Lung microvascular endothelial cell (primary cell): ENCODE results near the gene ALPP. TPM values are rescaled to one million over a fixed set of nuclear protein-coding genes. Genes with fewer than 3 reads are reported as not detected.
"Not testable (repeated sequence)": the region's sequence is repeated elsewhere in the genome, so short reads cannot be mapped to it uniquely, and the experiment has no call there.

Experiments used
- DNase-seq, 2 donors: peaks; one replicate each; pipeline versions ENCODE4 v3.0.0 to v3.0.0-alpha.2; 2010; ENCODE audit warnings: low read depth in 2 of 2
- total RNA-seq: library from RNA; depleted of rRNA; stranded (reverse); fragments of >200 nt; gene quantifications from 2 replicates; pipeline ENCODE4 v1.2.1, GENCODE V29; 2014

Gene ALPP
- total RNA-seq, 1 donor from 2014 or later: not detected

GRCh38 chr2:232363784-232364615 is 14.6 kb upstream of the ALPP start:
- DNase-seq: peak in 1 of 2 donors; percentile 16

DNA sequence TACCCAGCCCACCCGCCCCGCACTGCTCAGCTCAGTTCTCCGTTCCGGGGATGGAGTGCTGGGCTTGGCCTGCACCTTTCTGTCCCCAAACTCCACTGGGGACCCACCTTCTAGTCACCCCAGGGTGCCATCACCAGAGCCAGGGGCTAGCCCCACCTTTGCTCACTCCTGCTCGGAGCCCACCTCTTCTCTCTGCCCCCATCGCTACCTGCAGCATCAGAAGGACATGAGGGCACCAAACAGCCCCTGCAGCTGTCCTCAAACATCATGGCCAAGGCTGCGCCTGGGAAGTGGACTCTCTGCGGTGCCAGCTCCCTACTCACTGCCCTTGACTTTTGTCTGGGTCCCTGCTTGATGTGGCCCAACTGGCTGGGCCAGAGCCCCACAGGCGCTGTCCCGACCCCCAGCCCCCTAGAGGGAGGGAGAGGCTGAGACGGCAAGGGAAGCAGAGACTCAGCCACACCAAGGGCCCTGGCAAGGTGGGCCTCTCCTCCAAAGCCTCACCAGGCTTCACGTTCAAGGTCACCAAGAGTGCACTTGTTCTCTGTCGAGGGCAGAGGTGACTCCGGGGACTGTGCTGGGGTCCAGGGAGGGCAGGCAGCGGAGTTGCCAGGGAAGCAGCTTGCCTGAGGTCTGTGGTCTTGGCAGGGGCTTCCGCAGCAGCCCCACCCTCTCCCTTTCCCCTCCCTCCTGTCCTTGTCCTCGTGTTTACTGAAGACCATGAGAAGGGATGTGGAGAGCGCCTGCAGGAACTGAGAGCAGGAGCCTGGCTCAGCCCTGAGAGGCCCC is 13.6 kb upstream of the ALPP start:
- DNase-seq: not testable (repeated sequence)

GRCh38 chr2:232365621-232366321 is 12.8 kb upstream of the ALPP start:
- DNase-seq: peak; percentile 46 to 58

DNA sequence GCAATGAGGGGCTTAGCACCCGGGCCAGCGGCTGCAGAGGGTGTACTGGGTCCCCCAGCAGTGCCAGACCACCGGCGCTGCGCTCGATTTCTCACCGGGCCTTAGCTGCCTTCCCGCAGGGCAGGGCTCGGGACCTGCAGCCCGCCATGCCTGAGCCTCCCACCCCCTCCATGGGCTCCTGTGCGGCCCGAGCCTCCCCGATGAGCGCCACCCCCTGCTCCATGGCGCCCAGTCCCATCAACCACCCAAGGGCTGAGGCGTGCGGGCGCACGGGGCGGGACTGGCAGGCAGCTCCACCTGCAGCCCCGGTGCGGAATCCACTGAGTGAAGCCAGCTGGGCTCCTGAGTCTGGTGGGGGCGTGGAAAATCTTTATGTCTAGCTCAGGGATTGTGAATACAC is 12.1 kb upstream of the ALPP start:
- not testable (repeated sequence) for DNase-seq

- DNase-seq: no peak
Observed at GRCh38 chr2:232367016-232367415, 11.5 kb upstream of the ALPP start.

GRCh38 chr2:232367591-232368233 is 10.8 kb upstream of the ALPP start:
- DNase-seq: peak in 1 of 2 donors; percentile 40

DNA sequence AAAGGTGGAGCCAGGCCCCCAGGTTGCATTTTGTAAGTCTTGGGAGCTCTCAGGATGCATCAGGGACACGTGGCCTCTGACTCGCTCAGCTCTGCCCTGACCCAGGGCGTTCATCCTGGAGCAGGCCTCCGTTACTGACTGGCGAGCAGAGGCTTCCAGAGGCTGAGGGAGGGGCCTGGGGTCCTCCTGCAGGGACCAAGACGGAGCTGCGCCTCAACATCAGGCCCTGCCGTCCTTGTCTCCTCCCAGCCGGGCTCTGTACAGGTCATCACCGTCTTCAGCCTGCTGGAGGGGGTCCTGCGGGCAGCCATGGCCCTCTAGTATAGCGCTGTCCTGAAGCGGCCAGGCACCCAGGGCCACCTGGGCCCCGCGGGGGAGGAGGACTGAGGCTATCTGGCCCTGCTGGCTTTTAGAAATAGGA is 10.2 kb upstream of the ALPP start:
- DNase-seq: no peak

GRCh38 chr2:232369126-232369951 is 9.2 kb upstream of the ALPP start:
- no peak for DNase-seq

GRCh38 chr2:232370007-232370406 is 8.5 kb upstream of the ALPP start:
- not testable (repeated sequence) for DNase-seq

GRCh38 chr2:232372231-232373208 is 6.0 kb upstream of the ALPP start:
- no peak for DNase-seq

GRCh38 chr2:232374356-232374755 is 4.2 kb upstream of the ALPP start:
- DNase-seq: no peak

GRCh38 chr2:232375164-232375563 is 3.4 kb upstream of the ALPP start:
- no peak for DNase-seq

DNA sequence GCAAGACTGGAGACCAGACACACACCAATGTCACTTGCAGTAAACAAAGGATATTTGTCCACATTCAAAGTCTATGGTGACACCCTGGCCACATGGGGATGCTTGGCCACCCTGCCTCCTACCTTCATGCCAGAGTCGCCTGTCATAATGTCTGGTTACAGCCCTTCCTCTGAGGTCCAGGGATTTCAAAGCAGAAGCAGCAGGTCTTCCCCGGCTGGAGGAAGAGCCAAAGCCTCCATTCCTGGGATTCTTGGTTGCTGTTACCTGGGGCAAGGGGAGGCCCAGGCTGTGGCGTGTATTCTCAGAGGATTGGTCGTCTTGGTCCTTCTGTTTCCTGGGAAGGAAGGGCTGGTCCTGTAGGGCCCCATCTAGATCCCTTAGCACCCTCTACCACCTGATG is 2.3 kb upstream of the ALPP start:
- no peak for DNase-seq

GRCh38 chr2:232376713-232377112 is 1.8 kb upstream of the ALPP start:
- no peak for DNase-seq

DNA sequence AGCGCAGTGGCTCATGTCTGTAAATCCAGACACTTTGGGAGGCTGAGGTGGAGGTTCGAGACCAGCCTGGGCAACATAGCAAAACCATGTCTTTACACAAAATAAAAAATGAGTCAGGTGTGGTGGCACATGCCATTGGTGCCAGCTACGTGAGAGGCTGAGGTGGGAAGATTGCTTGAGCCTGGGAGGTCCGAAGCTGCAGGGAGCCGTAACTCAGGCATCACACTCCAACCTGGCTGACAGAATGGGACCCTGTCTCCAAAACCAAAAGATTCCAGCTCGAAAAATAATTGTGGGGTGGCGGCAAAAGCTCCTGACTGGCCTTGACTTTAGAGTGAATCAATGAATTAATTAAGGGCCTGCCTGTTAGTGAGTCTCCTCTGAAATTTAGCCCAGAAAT is 1.2 kb upstream of the ALPP start:
- DNase-seq: no peak

DNA sequence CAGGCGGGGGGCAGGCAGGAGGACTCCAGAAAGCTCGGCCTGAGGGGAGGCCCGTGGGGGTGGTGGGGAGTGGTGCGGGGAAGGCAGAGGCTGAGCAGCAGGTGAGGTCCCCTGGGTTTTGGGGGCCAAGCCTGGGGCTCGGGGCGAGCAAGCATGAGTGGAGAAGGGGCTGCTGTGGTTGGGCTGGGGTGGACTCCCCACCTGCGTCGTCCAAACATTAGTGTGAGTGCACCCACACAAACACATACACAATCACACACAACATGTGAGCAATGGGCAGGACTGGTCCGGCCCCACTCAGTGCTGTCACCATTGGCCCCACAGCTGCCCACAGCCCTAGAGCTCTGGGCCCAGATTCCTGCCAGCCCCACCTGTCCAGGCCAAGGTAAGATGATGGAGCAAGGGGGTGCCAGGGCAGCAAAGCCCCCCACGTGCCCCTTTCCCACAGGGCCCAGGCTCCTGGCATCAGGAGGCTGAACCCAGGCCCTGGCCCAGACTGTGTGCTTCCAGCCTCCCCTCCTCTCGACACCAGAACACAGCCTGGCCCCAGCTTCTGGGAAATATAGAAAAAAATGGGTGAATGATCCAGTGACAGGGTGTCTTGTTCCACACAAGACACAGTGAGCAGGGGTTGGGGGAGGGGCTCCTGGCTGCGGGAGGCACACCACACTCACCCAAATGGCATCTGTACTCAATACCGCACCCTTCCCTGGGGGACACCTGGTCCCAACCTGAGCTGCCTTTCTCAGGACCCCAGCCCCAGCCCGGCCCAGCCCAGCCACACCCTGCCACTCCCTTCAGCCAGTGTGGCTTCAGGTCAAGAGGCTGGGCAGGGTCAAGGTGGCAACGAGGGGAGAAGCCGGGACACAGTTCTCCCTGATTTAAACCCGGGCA is 463 bp upstream of the ALPP start:
- DNase-seq: no peak

DNA sequence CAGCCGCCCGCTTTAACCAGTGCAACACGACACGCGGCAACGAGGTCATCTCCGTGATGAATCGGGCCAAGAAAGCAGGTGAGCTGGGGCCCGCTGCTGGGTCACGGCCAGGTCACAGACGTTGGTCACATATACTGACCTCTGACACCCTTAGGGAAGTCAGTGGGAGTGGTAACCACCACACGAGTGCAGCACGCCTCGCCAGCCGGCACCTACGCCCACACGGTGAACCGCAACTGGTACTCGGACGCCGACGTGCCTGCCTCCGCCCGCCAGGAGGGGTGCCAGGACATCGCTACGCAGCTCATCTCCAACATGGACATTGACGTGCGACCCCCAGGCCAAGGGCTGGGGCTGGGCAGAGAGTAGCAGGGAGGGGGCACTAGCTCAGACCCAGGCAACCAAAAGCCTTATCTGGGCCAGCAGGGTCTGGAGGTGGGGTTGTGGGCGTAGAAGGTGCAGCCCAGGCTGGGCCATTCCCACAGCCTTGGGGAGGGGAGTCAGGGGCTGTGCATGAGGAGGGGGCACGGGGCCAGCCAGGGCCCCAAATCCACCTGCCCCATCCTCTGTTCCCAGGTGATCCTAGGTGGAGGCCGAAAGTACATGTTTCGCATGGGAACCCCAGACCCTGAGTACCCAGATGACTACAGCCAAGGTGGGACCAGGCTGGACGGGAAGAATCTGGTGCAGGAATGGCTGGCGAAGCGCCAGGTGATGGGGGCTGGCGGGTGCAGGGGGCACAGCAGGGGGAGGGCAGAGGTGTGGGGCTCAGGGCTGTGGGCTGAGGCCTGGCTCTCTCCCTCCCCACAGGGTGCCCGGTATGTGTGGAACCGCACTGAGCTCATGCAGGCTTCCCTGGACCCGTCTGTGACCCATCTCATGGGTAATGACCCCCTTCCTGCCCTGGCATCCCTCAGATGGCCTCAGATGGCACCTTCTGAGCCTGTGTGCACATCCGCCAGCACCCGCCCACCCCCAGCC is 1.3 kb downstream of the ALPP start:
- DNase-seq: not testable (repeated sequence)
